ENCODE results near the gene NELL1. TPM values are rescaled to one million over a fixed set of nuclear protein-coding genes. Genes with fewer than 3 reads are reported as not detected.

NELL1 gene
- total RNA-seq, 2 experiments from 2014 or later: not detected

DNA sequence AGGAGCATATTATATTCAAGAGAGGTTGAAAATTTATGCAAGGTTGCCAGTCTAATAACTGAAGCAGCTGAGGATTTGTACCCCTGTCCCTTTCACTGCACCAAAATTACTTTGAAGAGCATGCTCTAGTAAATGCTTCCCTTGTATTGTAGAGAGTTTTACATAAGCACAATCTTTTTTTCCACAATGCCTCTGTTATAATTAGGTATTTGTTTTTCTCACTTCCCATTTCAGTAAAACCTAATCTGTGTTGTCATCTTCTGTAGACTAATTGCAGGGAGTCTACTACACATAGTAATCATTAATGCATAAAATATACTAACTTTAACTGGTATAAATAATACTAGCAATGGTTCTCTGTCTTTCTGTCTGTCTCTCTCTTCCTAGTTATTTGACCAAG, 805.1 kb downstream of the NELL1 start:
- H3K4me1 Mint-ChIP-seq: no peaks in the 10 kb centered on the region
- no peaks in the 10 kb centered on the region for H3K9me3 Mint-ChIP-seq
- POLR2A ChIA-PET: no interaction called here

DNA sequence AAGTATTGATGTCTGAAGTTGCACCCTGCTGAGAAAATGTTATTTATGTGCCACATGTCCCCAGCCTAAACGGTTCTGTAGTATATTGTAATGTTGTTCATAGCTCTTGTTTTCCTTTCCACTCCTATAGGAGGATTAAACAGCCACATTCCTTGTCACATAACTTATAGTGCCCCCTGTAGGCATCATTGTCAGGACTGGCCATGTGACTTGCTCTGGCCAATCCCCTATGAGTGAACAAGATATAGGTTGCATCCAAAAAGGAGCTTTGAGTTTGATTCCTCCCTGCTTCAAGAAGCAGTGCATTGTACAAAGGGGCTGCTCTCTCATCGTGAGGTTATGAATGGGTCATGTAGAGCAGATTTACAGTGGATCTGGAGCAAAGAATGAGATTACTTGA, 805.9 kb downstream of the NELL1 start:
- H3K4me3 Mint-ChIP-seq: no peak overlapping the region
- no peaks in the 10 kb centered on the region for H3K27me3 Mint-ChIP-seq
- H3K9me3 Mint-ChIP-seq: no peaks in the 10 kb centered on the region
- POLR2A ChIA-PET: no interaction called here
- ATAC-seq (ENCODE audit: low read depth) (no peak), DNase-seq (no peak)
- no peak overlapping the region for H3K27ac Mint-ChIP-seq
- no peaks in the 10 kb centered on the region for H3K4me1 Mint-ChIP-seq
- no peaks in the 10 kb centered on the region for H3K36me3 Mint-ChIP-seq

More for the DNA sequence above, 805.1 kb downstream of the NELL1 start:
- Mint-ChIP-seq H3K4me3 (no peak overlapping the region), H3K36me3 (no peaks in the 10 kb centered on the region), H3K27me3 (no peaks in the 10 kb centered on the region), H3K27ac (no peak overlapping the region)
- DNase-seq: no peak
- no peak for ATAC-seq (ENCODE audit: low read depth)

DNA sequence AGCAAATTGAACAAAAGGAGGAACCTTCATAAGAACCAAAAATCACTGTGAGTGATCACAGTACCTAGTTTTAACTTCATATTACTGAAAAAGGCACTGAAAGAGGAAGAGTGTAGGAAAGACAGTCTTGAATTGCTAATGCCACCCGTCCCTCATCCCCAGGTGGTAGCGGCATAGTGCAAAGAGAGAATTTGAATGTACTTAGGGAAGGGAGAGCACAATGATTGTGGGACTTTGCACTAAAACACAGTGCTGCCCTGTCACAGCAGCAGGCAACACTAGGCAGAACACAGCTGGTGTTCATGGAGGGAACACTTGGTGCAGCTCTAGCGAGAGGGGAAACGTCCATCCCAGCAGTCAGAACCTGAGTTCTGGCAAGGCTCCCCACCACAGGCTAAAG, 807.2 kb downstream of the NELL1 start:
- no peaks in the 10 kb centered on the region for H3K36me3 Mint-ChIP-seq
- H3K27me3 Mint-ChIP-seq: no peaks in the 10 kb centered on the region
- no peak overlapping the region for H3K4me3 Mint-ChIP-seq
- no peaks in the 10 kb centered on the region for H3K4me1 Mint-ChIP-seq
- H3K27ac Mint-ChIP-seq: no peak overlapping the region
- no peak for ATAC-seq (ENCODE audit: low read depth)
- DNase-seq: no peak
- POLR2A ChIA-PET: no interaction called here
- H3K9me3 Mint-ChIP-seq: no peaks in the 10 kb centered on the region

DNA sequence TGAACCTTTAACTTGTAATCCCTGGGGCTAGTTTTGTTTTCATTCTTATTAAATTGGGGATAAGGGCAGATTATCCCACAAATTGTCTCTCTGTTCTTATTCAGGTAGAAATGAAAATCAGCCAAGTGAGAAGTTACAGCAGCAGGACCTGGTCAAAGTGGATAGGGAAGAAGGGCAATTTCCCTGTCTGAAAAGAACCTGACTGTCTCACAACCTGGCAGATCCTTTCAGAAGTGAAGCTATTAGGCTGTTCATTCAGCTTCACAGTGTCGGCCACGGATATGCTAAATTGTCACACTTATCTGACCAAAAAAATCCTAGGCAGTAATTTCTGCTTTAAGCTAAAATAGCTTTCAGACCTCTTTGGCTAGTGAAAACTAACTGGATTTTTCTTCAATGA, 810.9 kb downstream of the NELL1 start:
- POLR2A ChIA-PET: no interaction called here
- no peaks in the 10 kb centered on the region for H3K4me1 Mint-ChIP-seq
- no peak overlapping the region for H3K4me3 Mint-ChIP-seq
- no peaks in the 10 kb centered on the region for H3K9me3 Mint-ChIP-seq
- ATAC-seq (ENCODE audit: low read depth) (no peak), DNase-seq (no peak)
- H3K27me3 Mint-ChIP-seq: no peaks in the 10 kb centered on the region
- H3K27ac Mint-ChIP-seq: no peak overlapping the region
- H3K36me3 Mint-ChIP-seq: no peaks in the 10 kb centered on the region

- H3K4me1 Mint-ChIP-seq: no peaks in the 10 kb centered on the region
- ATAC-seq (ENCODE audit: low read depth) (no peak), DNase-seq (no peak)
- H3K4me3 Mint-ChIP-seq: no peak overlapping the region
- no peak overlapping the region for H3K27ac Mint-ChIP-seq
- no peaks in the 10 kb centered on the region for H3K27me3 Mint-ChIP-seq
- POLR2A ChIA-PET: no interaction called here
- H3K36me3 Mint-ChIP-seq: no peaks in the 10 kb centered on the region
- peaks cover 3% of the 10 kb centered on the region for H3K9me3 Mint-ChIP-seq
These were observed 811.9 kb downstream of the NELL1 start for GRCh38 chr11:21481255-21481654.

GRCh38 chr11:21484039-21484438, 814.7 kb downstream of the NELL1 start:
- DNase-seq: no peak
- no peak for ATAC-seq (ENCODE audit: low read depth)
- POLR2A ChIA-PET: no interaction called here
- Mint-ChIP-seq H3K4me1 (no peaks in the 10 kb centered on the region), H3K27ac (no peak overlapping the region), H3K27me3 (no peaks in the 10 kb centered on the region), H3K36me3 (no peaks in the 10 kb centered on the region), H3K4me3 (no peak overlapping the region), H3K9me3 (peaks cover 5% of the 10 kb centered on the region)

DNA sequence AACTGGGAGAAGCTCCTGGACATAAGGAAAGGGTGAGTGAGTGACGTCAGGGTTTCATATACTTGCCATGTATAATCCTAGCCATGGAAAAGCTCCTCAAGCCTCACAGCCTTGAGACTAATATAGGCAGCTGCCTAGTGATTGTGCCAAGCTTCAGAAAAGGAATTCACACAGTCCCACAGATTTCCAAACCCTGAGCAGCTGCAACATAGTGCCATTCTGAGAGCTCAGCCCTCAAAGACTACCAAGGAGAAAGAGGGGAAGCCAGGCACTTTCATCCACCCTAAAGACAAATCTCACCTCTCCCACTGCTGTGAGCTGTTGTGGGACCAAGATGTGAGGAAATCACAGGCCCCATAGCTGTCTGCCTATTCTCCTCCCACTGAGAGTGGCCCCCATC, 815.6 kb downstream of the NELL1 start:
- ATAC-seq (ENCODE audit: low read depth) (no peak), DNase-seq (no peak)
- Mint-ChIP-seq H3K4me3 (no peak overlapping the region), H3K36me3 (no peaks in the 10 kb centered on the region), H3K9me3 (peaks cover 10% of the 10 kb centered on the region), H3K27me3 (no peaks in the 10 kb centered on the region), H3K4me1 (peaks cover 2% of the 10 kb centered on the region), H3K27ac (no peak overlapping the region)
- POLR2A ChIA-PET: no interaction called here

GRCh38 chr11:21485426-21485825, 816.0 kb downstream of the NELL1 start:
- Mint-ChIP-seq H3K9me3 (peaks cover 10% of the 10 kb centered on the region), H3K4me3 (no peak overlapping the region), H3K4me1 (peaks cover 2% of the 10 kb centered on the region), H3K27me3 (no peaks in the 10 kb centered on the region), H3K27ac (no peak overlapping the region), H3K36me3 (no peaks in the 10 kb centered on the region)
- DNase-seq: no peak
- no peak for ATAC-seq (ENCODE audit: low read depth)
- POLR2A ChIA-PET: no interaction called here

DNA sequence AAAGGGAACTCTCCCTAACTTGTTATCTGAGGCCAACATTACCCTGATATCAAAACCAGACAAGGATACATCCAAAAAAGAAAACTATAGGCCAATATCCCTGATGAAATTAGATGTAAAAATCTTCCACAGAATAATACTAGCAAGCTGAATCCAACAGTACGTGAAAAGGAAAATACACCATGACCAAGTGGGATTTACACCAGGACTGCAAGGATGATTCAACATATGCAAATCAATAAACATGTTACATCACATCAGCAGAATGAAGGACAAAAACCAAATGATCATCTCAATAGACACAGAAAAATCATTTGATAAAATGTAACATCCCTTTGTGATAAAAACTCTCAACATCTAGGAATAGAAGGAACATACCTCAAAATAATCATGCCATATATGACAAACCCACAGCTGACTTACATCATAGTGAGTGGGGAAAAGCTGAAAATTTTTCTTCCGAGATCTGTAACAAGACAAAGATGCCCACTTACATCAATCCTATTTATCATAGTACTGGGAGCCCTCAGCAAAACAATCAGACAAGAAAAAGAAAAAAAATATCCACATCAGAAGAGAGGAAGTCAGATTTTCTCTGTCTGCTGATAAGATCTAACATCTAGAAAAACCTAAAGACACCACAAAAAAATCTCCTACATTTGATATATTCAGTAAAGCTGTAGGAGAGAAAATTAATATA, 820.2 kb downstream of the NELL1 start:
- Mint-ChIP-seq H3K4me1 (peaks cover 2% of the 10 kb centered on the region), H3K36me3 (no peaks in the 10 kb centered on the region), H3K4me3 (no peak overlapping the region), H3K27ac (no peak overlapping the region), H3K27me3 (no peaks in the 10 kb centered on the region), H3K9me3 (peaks cover 10% of the 10 kb centered on the region)
- POLR2A ChIA-PET: no interaction called here
- ATAC-seq (ENCODE audit: low read depth) (no peak), DNase-seq (no peak)

DNA sequence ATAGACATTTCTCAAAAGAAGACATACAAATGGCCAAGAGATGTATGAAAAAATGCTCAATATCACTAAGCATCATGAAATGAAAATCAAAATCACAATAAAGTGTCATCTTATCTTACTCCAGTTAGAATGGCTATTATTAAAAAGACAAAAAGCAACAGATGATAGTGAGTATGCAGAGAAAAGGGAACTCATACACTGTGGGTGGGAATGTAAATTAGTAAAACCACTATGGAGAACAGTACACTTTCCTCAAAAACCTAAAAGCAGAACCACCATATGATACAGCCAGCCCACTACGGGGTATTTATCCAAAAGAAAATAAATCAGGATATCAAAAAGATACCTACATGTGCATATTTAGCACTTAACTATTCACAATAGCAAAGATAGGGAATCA, 823.5 kb downstream of the NELL1 start:
- Mint-ChIP-seq H3K4me3 (no peak overlapping the region), H3K9me3 (peaks cover 5% of the 10 kb centered on the region), H3K27ac (no peak overlapping the region), H3K36me3 (no peaks in the 10 kb centered on the region), H3K27me3 (no peaks in the 10 kb centered on the region), H3K4me1 (peaks cover 2% of the 10 kb centered on the region)
- no peak for ATAC-seq (ENCODE audit: low read depth)
- no peak for DNase-seq
- POLR2A ChIA-PET: no interaction called here

GRCh38 chr11:21494946-21495345, 825.6 kb downstream of the NELL1 start:
- DNase-seq (no peak), ATAC-seq (ENCODE audit: low read depth) (no peak)
- Mint-ChIP-seq H3K27me3 (no peaks in the 10 kb centered on the region), H3K4me3 (no peak overlapping the region), H3K27ac (no peak overlapping the region), H3K9me3 (no peaks in the 10 kb centered on the region), H3K4me1 (no peaks in the 10 kb centered on the region), H3K36me3 (no peaks in the 10 kb centered on the region)
- POLR2A ChIA-PET: no interaction called here

- ATAC-seq (ENCODE audit: low read depth): no peak
- DNase-seq: no peak
- Mint-ChIP-seq H3K27ac (no peak overlapping the region), H3K9me3 (no peaks in the 10 kb centered on the region), H3K27me3 (no peaks in the 10 kb centered on the region), H3K36me3 (no peaks in the 10 kb centered on the region), H3K4me1 (no peaks in the 10 kb centered on the region), H3K4me3 (no peak overlapping the region)
- POLR2A ChIA-PET: no interaction called here
These were observed 826.5 kb downstream of the NELL1 start for GRCh38 chr11:21495879-21496278.

GRCh38 chr11:21501245-21501644, 831.9 kb downstream of the NELL1 start:
- H3K9me3 Mint-ChIP-seq: no peaks in the 10 kb centered on the region
- H3K27ac Mint-ChIP-seq: no peak overlapping the region
- no peaks in the 10 kb centered on the region for H3K27me3 Mint-ChIP-seq
- no peaks in the 10 kb centered on the region for H3K36me3 Mint-ChIP-seq
- DNase-seq (no peak), ATAC-seq (ENCODE audit: low read depth) (no peak)
- no peak overlapping the region for H3K4me3 Mint-ChIP-seq
- H3K4me1 Mint-ChIP-seq: no peaks in the 10 kb centered on the region
- POLR2A ChIA-PET: no interaction called here

DNA sequence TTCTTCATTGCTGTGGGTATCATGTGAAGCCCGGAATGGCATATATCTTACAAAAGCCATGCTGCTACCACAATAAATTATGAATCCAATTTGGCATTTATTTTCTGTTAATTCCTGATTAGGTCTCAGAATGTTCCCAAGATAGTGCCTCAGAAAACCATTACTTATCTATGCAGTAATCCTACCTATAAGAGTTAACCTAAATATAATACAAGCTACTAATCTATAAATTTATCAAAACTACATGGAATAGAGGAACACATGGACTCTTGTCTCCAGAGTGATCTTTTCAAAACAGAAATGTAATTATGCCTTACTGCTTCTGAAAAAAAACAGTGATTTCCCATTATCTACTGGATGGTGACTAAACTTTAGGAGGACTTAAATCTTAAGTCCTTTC, 835.7 kb downstream of the NELL1 start:
- Mint-ChIP-seq H3K4me3 (no peak overlapping the region), H3K9me3 (no peaks in the 10 kb centered on the region), H3K4me1 (no peaks in the 10 kb centered on the region), H3K27ac (no peak overlapping the region), H3K36me3 (no peaks in the 10 kb centered on the region), H3K27me3 (no peaks in the 10 kb centered on the region)
- ATAC-seq (ENCODE audit: low read depth): no peak
- POLR2A ChIA-PET: no interaction called here
- DNase-seq: no peak
